Iris pigment epithelial cell (primary cell): Measurements from ENCODE around the gene MT1HL1.

ENCODE experiments used
- DNase-seq: peaks from one replicate; pipeline ENCODE4 v3.0.0-alpha.2; 2011; ENCODE audit warnings: low read depth

The MT1HL1 gene

GRCh38 chr1:237004116-237004515 is at the start of gene MT1HL1:
Gene MT1HL1, minus strand, starts transcription at chr1:237004441. Its CDS starts 69 bp downstream, at chr1:237004372.
- DNase-seq = no peak

GRCh38 chr1:237050915-237051314 is 46.7 kb upstream of the MT1HL1 start:
- no peak for DNase-seq

- no peak for DNase-seq
These were observed 45.9 kb upstream of the MT1HL1 start for GRCh38 chr1:237050185-237050584.

GRCh38 chr1:237048803-237049202 is 44.6 kb upstream of the MT1HL1 start:
- DNase-seq = no peak

GRCh38 chr1:237045278-237046016 is 41.2 kb upstream of the MT1HL1 start:
- DNase-seq = no peak

- no peak for DNase-seq
These were observed 39.8 kb upstream of the MT1HL1 start for GRCh38 chr1:237043846-237044636.

- peak; percentile 5 for DNase-seq
These were observed 38.8 kb upstream of the MT1HL1 start for GRCh38 chr1:237042892-237043576.

- peak; percentile 5 for DNase-seq
These were observed 38.3 kb upstream of the MT1HL1 start for GRCh38 chr1:237042526-237042891.

- peak; percentile 17 for DNase-seq
These were observed 37.7 kb upstream of the MT1HL1 start, which contains the start of gene RYR2 for GRCh38 chr1:237041795-237042525. Gene RYR2, plus strand, starts transcription at chr1:237042184. Its CDS starts 338 bp downstream, at chr1:237042522.

- no peak for DNase-seq
These were observed 37.2 kb upstream of the MT1HL1 start for GRCh38 chr1:237041461-237041794.

- DNase-seq = no peak
These were observed 36.6 kb upstream of the MT1HL1 start for GRCh38 chr1:237040823-237041222.

- no peak for DNase-seq
These were observed 34.0 kb upstream of the MT1HL1 start for GRCh38 chr1:237038211-237038610.

- no peak for DNase-seq
These were observed 31.5 kb upstream of the MT1HL1 start for GRCh38 chr1:237035759-237036158.

GRCh38 chr1:237033804-237034203 is 29.6 kb upstream of the MT1HL1 start:
- DNase-seq = no peak

GRCh38 chr1:237033061-237033460 is 28.8 kb upstream of the MT1HL1 start:
- no peak for DNase-seq

GRCh38 chr1:237032029-237032428 is 27.8 kb upstream of the MT1HL1 start:
- peak; percentile 2 for DNase-seq

GRCh38 chr1:237031480-237031879 is 27.2 kb upstream of the MT1HL1 start:
- no peak for DNase-seq

- no peak for DNase-seq
These were observed 25.8 kb upstream of the MT1HL1 start for GRCh38 chr1:237029850-237030535.

GRCh38 chr1:237029240-237029639 is 25.0 kb upstream of the MT1HL1 start:
- DNase-seq = no peak

GRCh38 chr1:237025358-237026074 is 21.3 kb upstream of the MT1HL1 start:
- no peak for DNase-seq

GRCh38 chr1:237018896-237019295 is 14.7 kb upstream of the MT1HL1 start:
- no peak for DNase-seq
